GM18520 (cell line): ENCODE measurements around the gene ATP8A2.

Experiments
- ATAC-seq: cut with Tn5 transposase; IDR thresholded peaks from one replicate; pipeline ENCODE4 v1.9.1; 2021; ENCODE audit not compliant: unreplicated experiment

The ATP8A2 gene

DNA sequence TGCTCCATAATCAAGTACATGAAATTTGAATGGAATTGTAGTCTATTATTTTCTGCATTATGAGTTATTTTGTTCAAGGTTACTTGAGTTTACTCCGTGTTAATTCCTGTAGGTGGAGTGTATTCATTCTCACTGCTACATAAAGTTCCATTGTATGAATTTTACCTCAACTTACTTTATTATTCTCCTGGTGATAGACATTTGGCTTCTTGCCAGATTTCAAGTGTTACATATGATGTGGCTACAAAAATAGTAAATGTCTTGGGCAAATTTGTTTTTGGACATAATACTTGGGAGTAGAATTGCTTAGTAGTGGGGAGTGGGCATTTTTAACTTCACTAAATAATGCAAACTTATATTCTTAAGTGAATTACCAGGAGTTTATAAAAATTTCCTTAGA, 351.1 kb downstream of the ATP8A2 start:
- no peak for ATAC-seq

DNA sequence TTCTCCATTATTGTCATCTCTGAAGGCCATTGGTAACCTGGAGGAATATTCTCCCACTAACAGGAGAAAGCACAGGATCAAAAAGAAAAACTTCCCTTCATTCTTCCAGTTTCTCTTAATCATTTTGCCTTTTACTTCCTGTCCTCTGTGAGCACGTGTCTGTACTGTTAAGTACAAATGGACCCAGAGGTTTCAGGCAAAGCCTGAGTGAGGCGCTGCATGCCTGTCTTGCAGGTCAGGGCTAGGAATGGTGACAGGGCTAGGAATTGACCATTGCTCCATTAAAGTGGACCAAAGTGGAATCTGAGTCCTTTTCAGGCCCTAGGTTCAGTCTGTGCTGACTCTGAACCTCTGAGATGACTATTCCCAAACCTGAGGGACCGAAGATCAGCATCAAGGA, 353.3 kb downstream of the ATP8A2 start:
- no peak for ATAC-seq

DNA sequence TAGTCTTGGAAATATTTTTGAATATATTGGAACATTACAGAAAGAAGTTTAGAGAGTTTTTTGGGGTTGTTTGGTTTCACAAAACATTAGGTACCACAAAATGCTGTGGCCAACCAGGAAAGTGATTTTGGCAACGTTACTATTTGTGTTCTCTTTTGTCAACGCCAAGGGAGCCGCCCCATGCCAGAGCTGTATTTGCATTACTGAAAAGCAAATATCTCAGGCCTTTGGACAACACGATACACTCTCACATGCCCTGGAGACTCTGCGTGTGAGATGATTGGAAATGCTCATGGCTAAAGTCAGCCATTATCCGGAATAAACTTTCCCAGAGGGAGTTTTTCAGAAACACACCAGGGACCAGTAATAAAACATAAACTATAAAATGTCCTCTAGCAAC, 355.5 kb downstream of the ATP8A2 start:
- no peak for ATAC-seq

DNA sequence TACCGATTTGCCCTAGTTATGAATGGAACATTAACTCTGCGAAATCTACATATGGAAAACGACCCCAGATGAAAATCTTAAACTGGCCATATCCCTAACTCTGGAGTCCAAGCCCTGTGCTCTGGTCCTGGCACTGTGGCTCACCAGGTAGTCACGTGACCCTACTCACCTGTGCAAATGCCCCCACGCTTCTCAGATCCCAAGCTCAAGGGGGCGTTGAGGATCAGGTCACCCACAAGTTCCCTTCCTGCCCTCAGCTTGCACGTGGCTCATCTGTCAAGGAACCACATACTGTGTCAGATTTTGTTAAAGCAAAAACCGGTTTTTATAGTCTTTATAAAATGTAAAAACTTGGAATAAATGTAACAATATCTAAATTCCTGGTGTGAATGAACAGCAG, 356.0 kb downstream of the ATP8A2 start:
- no peak for ATAC-seq

DNA sequence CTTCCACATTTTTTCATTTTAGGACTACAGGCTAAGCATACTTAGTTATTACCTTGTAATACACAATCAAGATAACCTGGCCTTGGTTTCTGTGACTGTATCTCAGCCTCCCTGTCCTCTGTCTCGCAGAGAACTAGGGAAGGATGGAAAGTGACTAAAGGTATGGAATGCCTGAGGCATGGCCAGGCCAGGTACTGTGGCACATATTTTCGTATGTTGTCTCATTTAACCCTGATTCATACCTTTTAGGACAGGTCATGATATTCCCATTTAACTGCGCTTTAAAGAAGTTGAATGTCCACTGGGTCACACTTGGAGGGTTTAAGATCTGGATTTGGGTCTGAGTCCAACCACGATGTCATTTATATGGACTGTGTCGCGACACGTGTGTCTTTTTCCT, 357.4 kb downstream of the ATP8A2 start:
- ATAC-seq: no peak

DNA sequence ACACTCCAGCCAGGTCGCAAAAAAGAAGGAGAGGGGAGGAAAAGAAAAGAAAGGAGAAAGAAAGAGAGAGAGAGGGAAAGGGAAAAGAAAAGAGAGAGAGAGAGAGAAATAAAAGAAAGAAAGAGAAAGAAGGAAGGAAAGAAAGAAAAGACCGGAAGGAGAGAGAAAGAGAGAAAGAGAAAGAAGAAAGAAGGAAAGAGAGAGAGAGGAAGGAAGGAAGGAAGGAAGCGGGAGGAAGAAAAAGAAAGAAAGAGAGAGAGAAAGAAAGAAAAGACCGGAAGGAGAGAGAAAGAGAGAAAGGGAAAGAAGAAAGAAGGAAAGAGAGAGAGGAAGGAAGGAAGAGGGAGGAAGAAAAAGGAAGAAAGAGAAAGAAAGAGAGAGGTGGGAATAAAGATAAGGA, 359.3 kb downstream of the ATP8A2 start:
- no peak for ATAC-seq

DNA sequence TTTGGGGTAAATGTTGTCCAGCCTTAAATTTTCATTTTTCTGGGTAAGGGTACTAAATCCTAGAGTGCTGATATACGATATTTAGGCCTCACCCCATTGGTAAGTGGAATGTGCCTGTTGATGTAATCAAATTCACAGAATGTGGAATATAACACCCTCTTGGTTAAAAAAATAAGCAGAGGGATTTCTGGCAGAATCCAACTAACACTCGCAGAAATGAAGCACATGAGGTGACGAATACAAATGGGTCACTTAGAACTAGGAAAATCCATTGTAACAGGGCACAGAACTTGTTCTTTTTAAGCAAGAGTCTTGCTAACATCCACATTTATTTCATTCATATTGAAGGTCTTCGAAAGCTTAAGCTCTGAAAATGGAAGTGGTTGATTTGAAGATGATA, 359.8 kb downstream of the ATP8A2 start:
- no peak for ATAC-seq

DNA sequence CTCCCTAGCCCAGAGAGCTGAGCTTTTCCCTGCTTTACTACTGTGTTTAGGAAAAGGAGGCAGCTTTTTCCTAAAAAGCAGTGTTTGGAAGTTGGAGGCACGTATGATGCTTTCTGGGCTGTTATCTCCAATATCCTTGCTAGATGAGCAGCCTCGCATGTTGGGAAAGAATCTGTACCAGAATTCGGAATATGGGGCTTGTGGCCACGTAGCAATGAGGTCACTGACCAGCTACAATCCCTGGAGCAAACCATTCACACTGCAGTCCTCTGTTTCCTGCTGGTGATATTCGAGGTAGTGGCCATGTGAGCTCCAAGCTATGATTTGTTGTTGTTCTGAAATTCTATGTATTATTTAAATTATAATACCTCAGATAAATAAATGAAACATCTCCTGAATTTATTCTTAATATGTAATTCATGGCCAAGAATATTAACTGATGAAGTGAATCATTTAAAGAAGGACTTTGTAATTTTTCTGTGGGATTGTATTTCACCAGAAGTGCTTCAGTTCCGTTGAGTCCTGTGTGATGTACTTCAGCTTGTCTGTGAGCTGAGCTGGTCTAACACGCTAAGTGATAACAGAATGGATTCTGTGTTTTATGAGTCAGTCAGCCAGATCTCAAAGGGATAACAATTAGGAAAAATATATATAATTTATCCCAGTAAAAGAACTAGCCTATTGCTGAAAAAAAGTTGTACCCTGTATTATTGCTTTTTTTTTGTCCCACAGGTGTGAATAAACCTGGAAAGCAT, 360.5 kb downstream of the ATP8A2 start:
- ATAC-seq: no peak

DNA sequence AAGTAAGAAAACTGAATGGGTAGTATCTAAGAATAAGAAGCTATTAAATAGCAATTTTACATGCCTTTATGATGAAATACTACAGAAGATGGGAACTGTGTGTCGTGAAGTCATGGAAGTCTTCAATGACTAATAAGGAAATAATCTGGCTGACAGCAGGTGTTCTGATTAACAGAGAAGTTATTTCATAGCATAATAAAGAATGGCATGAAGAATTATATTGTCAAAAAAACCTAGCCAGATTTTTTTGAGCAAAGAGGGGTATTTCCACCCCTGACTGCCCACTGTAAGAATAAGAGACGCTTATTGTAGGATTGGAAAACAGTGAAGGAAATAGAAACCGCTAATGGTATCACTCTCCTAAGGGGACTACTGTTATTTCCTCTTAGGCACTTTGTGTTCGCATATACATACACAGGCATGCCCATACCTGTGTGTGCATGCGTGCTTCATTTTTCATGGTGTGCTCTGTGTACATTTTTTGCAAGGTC, 361.3 kb downstream of the ATP8A2 start:
- no peak for ATAC-seq

DNA sequence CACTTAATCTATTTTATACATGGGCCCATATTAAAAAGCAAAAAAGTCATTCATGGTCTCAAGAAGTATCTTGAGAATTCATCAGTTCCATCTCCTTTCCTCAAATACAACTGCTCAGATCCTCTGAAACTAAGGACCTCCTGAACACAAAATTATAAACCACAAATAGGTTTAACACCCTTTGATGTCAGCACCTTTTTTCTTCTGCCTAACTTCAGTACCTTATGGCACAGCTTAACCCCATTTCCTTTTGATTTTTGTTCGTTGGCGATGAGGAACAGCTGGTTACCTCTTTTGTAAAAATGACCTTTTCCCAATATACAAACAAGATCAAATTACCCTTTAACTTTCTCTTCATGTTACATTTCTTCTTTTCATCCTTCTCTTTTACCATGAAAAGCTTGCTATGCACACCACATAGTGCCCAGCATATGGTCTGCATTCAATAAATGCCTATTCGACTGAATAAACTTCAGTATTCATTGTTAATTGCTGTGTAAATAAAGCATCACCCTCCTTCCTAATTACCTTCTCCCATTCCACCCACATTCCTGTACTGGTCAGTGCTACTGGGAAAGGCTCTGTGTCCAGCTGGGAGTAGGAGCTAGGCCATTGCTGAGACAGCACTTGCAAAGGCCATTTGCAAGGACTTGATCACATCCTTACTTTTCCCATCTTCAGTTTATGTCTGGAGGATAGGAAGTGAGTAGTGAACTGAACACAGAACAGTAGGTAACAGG, 362.1 kb downstream of the ATP8A2 start:
- no peak for ATAC-seq

DNA sequence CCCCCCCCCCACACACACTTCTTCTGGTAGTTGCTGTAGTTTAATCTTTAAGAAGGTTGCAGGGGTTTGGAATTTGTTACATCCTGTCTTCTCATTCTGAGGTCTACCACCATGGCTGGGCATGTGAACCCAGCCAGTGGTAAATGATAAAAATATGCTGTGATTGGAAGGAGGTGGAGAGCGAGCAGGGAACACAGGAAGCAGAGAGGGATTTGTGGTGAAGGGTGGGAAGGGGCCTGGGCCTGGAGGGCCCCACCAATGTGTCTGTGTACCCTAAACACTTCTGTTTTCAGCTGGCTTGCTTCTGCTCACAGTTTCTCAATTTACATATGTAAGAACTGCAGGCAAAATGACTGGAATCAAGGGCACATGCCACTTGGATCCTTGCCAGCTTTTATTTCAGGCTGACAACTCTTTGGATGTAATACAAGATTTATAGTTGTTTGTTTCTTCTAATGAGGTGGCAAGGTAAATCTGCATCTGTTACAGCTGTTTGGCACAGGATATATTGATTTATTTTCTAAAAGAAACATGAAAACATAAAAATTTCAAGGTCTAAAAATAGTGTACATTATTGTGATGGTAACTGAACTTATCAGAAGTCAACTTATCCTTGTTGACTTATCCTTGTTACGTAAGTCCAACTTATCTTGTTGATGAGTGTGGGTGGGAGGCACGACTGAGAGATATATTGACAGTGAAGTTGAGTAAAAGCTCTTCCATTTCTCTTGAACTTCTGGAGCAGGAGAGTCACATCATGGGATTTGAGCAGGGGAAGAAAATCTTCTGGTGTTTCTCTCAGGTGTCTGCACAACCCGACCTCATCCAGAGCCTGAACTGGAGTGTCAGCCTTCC, 366.8 kb downstream of the ATP8A2 start:
- ATAC-seq: no peak

DNA sequence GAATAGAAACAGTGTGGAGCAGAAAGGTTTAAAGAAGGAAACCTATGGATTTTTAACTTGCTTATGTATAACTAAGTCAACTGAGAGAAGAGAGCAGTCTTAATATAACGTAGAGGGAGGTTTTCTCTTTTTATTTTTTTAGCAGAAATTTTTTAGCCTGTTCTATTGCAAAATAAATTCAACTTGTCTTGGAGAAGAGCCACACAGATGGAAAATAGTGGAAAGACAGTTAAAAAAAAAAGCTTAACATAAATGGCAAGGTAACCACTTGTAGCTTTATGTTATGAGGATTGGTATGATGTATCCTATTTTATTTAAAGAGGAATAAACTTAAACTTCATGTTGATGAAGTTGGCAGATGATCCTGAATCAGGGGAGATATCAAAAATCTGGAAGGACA, 367.6 kb downstream of the ATP8A2 start:
- ATAC-seq: no peak

DNA sequence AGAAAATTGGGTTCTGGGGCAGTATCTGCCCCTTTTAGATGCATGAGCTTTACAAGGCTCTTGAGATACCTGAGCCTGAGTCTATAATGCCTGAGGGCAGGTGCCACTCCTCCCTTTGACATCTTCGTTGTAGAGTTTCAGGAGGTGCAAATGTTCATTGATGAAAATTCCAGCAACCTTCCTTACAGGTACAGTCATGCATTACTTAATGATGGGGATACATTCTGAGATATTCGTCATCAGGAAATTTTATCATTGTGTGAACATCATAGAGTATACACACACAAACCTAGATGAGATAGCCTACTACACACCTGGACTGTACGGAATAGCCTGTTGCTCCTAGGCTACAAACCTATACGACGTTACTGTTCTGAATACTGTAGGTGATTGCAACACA, 370.0 kb downstream of the ATP8A2 start:
- no peak for ATAC-seq

DNA sequence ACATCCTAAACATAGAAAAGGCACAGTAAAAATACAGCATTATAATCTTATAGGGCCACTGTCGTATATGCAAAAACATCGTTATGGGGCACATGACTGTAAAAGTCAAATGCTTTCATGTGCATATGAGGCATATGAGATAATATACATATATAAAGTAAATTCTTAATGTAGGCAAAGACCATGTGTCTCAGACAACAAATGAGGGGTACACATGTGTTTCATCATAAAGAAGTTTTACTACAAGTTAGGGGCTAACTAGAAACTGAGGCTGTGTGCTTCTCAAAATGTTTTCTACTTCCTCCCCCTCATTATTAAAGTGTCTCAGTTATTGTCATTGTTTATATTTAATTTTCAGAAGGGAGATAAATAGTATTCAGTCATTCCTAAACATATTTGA, 370.4 kb downstream of the ATP8A2 start:
- ATAC-seq: no peak

DNA sequence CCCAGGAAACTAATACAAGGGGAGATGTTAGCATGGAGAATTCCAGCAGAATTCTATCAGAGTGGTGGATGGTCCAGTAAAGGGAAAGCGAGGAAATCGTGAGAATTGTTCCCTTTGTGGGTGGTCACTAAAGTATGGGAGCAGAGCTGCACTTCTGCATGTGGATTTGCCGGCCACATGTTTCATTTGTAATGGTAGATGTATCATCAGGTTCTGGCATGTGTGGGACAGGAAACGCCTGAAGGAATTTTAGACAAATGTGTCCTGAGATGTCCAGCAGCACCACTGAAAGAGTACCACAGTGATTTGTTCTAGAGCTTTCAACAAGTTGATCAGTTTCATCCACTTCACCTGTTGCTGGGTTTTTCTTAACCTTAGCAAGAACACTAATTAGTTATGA, 371.6 kb downstream of the ATP8A2 start:
- no peak for ATAC-seq

DNA sequence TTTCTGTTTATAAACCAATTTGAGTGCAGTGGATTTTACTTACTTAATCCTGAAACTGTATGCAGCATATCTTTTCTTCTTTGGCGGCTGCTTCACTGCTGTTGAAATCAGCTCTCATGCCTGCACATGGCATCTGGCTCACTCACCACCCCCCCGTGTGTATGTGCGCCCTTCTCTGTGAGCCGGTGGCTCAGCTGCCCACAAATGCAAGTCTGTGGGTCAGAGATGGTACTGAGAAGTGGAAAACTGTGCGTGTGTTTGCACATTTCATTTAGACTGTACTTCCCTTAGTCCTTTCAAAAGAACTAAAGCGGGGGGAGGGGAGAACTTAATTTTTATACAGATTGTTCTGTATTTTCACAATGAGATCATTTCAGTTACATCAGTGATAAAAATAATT, 372.4 kb downstream of the ATP8A2 start:
- no peak for ATAC-seq

DNA sequence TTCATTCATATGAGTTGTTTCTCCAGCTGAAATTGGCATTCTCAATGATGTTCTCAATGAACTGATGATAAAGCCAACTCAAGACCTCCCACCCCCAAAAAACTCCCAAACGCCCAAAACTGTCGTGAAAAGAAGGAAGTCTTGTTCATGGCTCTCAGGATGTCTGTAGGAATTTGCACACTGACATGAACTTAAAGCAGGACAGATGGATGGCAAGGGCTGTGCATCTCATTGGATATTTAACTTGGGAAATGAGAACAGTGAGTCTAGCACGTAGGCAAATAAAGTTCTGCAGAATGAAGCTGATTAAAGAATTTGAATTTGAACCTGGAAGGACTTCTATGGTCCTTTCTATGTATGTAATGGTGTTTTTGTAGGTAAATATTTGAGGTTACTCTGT, 374.4 kb downstream of the ATP8A2 start:
- ATAC-seq: no peak

DNA sequence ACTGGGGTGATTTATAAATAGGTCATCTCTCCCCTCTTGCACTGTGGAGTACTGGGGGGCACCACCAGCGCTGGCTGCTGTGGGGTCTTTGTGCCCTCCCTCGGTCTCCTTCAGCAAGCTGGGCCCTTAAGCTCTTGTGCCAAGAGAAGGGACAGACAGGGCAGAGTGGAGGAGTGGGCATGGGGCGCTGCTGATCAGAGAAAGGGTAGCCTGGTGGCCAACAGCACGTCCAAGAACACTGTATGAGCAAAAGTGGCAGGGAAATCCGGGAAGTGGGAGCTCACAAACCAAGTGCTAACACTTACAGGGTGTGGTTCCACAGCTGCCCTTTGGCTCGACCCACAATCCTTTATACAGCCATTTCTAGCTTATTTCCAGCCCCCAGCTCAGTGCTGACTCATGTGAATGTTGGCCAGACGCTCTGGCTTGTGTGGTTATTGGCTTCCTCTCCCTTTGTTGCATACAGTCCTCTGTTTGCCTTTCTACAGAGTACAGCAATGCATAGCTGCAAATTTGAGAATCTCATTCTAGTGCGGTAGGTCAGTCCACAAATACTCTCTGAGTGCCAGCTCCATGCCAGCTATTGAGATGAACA, 381.3 kb downstream of the ATP8A2 start:
- ATAC-seq: no peak

DNA sequence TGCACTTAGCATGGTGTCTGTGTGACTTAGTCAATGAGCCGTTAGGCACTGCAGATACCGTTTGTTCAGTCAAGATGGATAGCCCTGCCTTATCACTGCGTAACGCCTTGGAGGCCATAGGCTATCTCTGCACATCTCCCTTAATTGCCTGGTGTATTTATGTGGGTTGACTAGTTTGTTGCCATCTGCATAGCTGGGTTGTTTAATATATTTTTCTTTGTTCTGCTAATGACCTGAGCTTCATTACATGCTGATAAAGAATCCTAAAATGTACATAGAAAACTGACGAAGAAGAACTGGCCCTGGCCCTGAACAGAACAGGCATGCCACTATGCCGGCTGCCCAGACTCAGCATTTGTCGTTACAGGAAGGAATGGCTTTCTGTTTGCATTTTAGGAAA, 382.2 kb downstream of the ATP8A2 start:
- no peak for ATAC-seq

DNA sequence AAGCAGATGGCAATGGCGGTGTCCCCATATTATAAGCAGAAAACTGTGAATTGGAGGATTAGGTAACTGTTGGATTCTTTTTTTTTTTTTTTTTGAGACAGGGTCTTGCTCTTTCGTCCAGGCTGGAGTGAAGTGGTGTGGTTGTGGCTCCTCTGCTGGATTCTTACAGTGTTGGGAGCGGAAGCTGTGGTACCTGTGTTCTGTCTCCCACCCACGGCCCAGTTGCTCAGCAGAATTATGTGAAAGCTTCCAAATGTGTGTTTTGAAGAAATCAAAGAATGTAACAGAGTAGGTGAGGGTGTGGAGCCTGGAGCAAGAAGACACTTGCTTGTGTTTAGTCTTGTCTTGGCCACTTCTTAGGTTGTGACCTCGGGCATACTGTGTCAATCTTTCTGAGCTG, 384.5 kb downstream of the ATP8A2 start:
- no peak for ATAC-seq

DNA sequence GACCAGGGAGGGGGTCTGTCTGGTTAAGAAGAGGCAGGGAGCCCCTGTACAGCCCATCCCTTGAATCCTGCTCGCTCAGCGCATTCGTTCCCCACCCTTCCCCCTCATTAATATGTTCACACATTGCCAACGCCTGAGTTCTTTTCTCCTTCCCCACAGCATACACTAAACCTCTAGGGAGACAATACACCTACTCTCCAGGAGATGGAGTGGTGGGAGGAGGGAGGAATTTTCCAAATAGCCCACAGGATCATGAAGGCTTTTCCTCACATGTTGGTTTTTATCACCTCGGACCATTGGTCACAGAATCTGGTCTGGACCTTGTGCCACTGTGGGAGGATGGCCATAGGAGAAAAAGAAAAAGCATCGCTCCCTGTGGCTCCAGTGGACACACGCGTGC, 385.1 kb downstream of the ATP8A2 start:
- ATAC-seq: no peak
